HepG2 (cell line): ENCODE data around the gene RHBDD1.

Experiments
- KAT7 ChIP-seq: IDR thresholded peaks from 2 replicates; pipeline ENCODE4 v1.6.1; 2018; ENCODE audit warnings: borderline replicate concordance, missing compliant biosample characterization
- TF ChIP-seq, protein P1 (sequence below): sonication (generic); formaldehyde crosslinking; IDR thresholded peaks from 2 replicates; pipeline ENCODE4 v1.5.0; 2020; ENCODE audit warnings: mild to moderate bottlenecking, missing genetic modification reagents, moderate library complexity

GRCh38 chr2:226953826-226954225, 118.0 kb downstream of the RHBDD1 start:
- TF ChIP-seq, protein P1, sequence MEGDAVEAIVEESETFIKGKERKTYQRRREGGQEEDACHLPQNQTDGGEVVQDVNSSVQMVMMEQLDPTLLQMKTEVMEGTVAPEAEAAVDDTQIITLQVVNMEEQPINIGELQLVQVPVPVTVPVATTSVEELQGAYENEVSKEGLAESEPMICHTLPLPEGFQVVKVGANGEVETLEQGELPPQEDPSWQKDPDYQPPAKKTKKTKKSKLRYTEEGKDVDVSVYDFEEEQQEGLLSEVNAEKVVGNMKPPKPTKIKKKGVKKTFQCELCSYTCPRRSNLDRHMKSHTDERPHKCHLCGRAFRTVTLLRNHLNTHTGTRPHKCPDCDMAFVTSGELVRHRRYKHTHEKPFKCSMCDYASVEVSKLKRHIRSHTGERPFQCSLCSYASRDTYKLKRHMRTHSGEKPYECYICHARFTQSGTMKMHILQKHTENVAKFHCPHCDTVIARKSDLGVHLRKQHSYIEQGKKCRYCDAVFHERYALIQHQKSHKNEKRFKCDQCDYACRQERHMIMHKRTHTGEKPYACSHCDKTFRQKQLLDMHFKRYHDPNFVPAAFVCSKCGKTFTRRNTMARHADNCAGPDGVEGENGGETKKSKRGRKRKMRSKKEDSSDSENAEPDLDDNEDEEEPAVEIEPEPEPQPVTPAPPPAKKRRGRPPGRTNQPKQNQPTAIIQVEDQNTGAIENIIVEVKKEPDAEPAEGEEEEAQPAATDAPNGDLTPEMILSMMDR: no peak
- TF ChIP-seq KAT7 (CRISPR knock-in tag): no peak
